ENCODE data around the gene CCDC85C.

Gene CCDC85C

DNA sequence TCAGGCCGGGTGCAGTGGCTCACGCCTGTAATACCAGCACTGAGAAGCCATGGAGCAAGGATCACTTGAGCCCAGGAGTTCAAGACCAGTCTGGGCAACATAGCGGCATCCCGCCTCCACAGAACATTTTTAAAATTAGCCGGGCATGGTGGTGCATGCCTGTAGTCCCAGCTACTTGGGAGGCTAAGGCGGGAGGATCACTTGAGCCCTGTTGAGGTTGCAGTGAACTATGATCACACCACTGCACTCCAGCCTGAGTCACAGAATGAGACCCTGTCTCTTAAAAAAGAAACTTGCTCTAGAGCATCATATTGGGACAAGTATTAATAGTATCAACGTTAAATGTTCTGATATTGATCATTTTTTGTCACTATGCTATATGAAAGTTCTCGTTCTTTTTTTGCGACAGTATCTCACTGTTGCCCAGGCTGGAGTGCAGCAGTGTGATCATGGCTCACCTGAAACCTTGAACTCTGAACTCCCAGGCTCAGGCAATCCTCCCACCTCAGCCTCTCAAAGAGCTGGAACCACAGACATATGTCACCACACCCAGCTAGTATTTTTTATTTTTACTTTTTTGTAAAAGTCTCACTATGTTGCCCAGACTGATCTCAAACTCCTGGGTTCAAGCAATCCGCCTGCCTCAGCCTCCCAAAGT is 47.7 kb downstream of the CCDC85C start:
- no peak for DNase-seq (ENCODE audit: extremely low read depth, low read depth)
- TF ChIP-seq, protein P1, sequence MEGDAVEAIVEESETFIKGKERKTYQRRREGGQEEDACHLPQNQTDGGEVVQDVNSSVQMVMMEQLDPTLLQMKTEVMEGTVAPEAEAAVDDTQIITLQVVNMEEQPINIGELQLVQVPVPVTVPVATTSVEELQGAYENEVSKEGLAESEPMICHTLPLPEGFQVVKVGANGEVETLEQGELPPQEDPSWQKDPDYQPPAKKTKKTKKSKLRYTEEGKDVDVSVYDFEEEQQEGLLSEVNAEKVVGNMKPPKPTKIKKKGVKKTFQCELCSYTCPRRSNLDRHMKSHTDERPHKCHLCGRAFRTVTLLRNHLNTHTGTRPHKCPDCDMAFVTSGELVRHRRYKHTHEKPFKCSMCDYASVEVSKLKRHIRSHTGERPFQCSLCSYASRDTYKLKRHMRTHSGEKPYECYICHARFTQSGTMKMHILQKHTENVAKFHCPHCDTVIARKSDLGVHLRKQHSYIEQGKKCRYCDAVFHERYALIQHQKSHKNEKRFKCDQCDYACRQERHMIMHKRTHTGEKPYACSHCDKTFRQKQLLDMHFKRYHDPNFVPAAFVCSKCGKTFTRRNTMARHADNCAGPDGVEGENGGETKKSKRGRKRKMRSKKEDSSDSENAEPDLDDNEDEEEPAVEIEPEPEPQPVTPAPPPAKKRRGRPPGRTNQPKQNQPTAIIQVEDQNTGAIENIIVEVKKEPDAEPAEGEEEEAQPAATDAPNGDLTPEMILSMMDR (IDR thresholded peaks at IDR 0.05; ENCODE audit: low read depth, low read length) = no peak

DNA sequence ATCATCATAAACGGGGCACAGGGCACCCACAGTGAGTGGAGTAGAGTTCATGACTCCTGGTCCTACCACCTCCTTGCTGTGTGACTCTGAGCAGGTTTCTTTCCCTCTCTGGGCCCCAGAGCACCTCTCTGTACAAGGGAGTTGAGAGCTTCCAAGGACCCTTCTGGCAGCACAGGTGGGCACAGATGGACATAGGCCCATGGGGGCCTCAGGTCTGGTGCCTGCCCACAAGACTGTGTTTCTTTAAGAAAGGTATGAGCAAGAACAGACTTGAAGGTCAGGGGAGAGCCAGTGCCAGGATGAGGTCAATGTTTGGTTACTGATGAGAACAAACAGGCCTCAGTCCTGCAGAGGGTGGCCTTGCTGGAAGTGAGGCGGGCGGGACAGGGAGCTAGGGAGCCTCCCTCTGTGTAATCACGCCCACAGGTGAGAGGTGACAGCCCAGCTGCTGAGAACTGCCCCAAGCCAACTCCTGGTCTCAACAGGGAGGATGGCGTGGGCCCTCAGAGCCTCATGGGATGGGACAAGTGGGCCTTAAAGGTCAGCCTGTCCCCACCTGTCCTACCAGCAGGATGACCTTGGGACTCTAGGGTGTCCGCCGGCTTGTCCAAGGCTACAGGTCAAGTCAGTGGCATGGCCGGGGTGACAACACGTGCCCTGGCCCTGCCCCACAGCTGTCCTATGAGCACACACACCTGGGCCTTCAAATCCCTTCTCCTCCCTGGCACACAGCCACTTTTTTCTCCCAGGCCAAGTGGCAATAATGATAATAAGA is 49.1 kb downstream of the CCDC85C start:
- DNase-seq (ENCODE audit: extremely low read depth, low read depth) = no peak
- TF ChIP-seq, protein P1 (IDR thresholded peaks at IDR 0.05; ENCODE audit: low read depth, low read length) = no peak

DNA sequence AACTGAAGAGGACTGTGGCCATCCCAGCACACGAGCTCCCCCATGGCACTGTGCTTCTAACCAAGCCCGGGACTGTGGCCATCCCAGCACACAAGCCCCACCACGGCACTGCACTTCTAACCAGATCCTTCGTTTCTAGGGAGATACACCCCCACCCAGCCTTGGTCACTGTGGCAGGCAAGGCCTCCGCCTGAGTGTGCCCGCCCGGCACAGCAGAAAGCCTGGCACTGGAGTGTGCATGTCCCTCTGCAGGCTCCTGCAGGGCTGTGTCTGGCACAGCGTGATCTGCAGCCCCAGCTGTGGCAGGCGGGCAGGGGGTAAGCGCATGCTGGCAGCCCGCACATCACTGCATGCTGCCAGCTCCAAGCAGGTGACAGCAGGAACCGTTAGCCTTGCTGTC is 49.8 kb downstream of the CCDC85C start:
- DNase-seq (ENCODE audit: extremely low read depth, low read depth) = no peak
- TF ChIP-seq, protein P1 (IDR thresholded peaks at IDR 0.05; ENCODE audit: low read depth, low read length) = no peak

DNA sequence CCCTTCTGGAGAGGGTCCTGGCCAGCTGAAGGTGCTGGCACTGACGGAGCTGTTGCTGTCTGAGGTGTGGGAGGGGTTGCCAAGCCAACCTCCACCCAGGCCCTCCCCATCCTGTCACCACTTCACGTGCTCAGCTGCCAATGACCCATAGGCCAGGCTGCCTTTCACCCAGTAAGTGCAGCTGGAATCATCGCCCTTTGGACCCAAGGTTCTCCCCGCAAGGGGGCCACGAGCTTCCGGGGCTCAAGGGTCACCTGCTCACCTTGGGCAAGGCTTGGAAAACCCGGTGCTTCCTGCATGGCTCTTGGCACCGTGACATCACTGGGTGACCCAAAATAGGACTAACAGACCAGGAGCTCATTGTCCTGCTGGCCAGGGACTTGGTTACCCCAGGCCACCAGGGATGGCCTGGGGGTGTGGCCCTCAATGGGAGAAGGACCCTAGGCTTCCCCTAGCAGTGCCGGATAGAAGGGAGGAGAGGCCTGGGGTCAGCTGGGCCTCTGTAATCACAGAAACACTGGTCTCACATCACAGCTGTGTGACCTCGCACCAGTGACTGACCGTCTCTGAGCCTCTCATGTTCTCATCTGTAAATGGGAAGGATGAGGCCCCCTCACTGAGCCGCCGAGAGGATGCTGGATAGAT is 51.3 kb downstream of the CCDC85C start:
- DNase-seq (ENCODE audit: extremely low read depth, low read depth) = no peak
- TF ChIP-seq, protein P1 (IDR thresholded peaks at IDR 0.05; ENCODE audit: low read depth, low read length) = no peak

DNA sequence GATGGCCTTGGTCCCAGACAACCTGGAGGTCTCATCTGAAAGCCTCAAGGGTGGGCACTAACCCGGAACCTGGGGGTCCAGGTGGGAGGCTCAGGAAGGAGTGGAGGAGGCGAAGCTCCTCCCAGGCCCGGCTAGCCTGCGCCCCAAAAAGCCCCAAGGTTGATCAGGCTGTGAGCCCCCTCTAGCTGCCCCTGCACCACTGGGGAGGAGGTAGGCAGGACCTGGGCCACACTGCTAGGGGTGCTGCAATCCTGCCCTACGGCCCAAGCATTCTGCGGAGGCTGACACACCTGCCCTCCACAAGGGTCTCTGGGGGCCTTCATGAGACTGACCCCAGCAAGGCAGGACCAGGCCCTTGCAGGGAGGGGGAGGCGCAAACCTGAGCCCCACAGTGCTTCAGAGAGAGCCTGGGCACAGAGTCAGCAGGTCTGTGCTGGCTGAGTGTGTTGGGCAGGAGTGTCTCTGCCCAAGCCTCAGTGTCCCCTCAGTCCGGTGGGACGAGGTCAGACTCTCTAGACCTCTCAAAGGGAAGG is 51.9 kb downstream of the CCDC85C start:
- TF ChIP-seq, protein P1 (IDR thresholded peaks at IDR 0.05; ENCODE audit: low read depth, low read length) = no peak
- DNase-seq (ENCODE audit: extremely low read depth, low read depth) = no peak

DNA sequence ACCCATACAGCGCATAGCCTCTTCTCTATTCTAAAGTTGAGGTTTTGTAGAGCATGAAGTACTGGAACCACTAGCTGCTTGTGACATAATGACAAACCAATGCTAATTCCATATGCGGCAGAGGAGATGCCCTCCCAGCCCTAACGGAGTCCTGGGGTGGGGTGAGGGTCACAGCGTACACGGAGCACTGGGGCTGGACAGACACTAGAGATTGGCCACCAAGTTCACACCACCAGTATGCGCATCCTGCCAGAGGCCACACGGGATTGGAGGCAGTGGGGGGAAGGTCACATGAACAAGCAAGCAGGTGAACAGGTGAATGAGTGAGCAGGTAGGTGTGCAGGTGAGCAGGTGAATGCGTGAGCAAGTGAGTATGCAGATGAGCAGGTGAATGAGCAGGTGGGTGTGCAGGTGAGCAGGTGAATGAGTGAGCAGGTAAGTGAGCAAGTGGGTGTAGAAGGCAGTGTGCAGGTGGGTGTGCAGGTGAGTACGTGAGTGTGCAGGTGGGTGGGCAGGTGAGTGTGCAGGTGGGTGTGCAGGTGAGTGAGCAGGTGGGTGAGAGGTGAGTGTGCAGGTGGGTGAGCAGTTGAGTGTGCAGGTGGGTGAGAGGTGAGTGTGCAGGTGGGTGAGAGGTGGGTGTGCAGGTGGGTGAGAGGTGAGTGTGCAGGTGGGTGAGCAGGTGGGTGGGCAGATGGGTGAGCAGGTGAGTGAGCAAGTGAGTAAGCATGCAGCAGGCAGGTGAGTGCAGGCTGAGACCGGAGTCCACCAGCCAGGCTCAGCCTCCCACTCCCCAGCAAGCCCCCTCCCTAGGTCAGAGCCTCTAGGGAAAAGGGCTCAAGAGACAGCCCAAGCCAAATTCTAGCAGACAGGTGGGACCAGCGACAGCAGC is 52.7 kb downstream of the CCDC85C start:
- DNase-seq (ENCODE audit: extremely low read depth, low read depth) = no peak
- TF ChIP-seq, protein P1 (IDR thresholded peaks at IDR 0.05; ENCODE audit: low read depth, low read length) = no peak

Data from AG09319 (cell line).